Upper lobe of left lung (tissue), 4 donors: ENCODE measurements around the gene DYRK1B.

Experiments
- POLR2A ChIP-seq, 4 donors: fragments of 450-650 bp; IDR thresholded peaks; one replicate each; pipeline ENCODE4 v1.5.1; 2016 to 2017; ENCODE audit warnings: antibody characterized with exemption in 4 of 4, mild to moderate bottlenecking in 2 of 4
- POLR2AphosphoS5 ChIP-seq, 2 donors: sonication (generic); formaldehyde crosslinking; IDR thresholded peaks; one replicate each; pipeline ENCODE4 v1.5.1; 2017; ENCODE audit warnings: antibody characterized with exemption in 2 of 2
- TF ChIP-seq, protein P1 (sequence below), 6 experiments: fragments of 450-650 bp in 4 of 6; fragments of 200-600 bp in 2 of 6; sonication (generic) in 2 of 6; IDR thresholded peaks; one replicate each; pipeline ENCODE4 v1.5.1; 2016 to 2019; ENCODE audit warnings: antibody characterized with exemption in 6 of 6

GRCh38 chr19:39865953-39866352 is 32.0 kb upstream of the DYRK1B start:
- TF ChIP-seq POLR2A (IDR thresholded peaks at IDR 0.05) (no peak), POLR2AphosphoS5 (IDR thresholded peaks at IDR 0.05) (no peak)
- TF ChIP-seq, protein P1, sequence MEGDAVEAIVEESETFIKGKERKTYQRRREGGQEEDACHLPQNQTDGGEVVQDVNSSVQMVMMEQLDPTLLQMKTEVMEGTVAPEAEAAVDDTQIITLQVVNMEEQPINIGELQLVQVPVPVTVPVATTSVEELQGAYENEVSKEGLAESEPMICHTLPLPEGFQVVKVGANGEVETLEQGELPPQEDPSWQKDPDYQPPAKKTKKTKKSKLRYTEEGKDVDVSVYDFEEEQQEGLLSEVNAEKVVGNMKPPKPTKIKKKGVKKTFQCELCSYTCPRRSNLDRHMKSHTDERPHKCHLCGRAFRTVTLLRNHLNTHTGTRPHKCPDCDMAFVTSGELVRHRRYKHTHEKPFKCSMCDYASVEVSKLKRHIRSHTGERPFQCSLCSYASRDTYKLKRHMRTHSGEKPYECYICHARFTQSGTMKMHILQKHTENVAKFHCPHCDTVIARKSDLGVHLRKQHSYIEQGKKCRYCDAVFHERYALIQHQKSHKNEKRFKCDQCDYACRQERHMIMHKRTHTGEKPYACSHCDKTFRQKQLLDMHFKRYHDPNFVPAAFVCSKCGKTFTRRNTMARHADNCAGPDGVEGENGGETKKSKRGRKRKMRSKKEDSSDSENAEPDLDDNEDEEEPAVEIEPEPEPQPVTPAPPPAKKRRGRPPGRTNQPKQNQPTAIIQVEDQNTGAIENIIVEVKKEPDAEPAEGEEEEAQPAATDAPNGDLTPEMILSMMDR (IDR thresholded peaks at IDR 0.05) = no peak
